ENCODE data around the gene LNX1.

The LNX1 gene

DNA sequence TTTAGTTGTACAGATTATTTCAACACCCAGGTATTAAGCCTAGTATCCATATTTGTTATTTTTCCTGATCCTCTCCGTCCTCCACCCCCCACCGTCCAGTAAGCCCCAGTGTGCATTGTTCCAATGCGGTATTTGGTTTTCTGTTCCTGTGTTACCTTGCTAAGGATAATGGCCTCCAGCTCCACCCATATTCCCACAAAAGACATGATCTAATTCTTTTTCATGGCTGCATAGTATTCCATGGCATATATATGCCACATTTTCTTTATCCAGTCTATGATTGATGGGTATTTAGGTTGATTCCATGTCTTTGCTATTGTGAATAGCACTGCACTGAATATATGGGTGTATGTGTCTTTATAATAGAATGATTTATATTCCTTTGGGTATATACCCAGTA, 22.1 kb upstream of the LNX1 start:
- Histone ChIP-seq H3K9ac (ENCODE audit: low read depth, low read length, poor library complexity, severe bottlenecking) (no peak overlapping the region), H3F3A (ENCODE audit: low read depth) (no peaks in the 10 kb centered on the region), H3K9me2 (replicated peaks; ENCODE audit: low read depth, low read length) (no peaks in the 10 kb centered on the region), H3K9me3 (ENCODE audit: insufficient read depth, low read depth, low read length) (no peaks in the 10 kb centered on the region), H3K4me1 (ENCODE audit: insufficient read depth, low read length, poor library complexity, severe bottlenecking) (no peaks in the 10 kb centered on the region), H3K79me2 (ENCODE audit: insufficient read depth, low read length) (no peaks in the 10 kb centered on the region), H4K20me1 (ENCODE audit: insufficient read depth, low read length, poor library complexity, severe bottlenecking) (no peaks in the 10 kb centered on the region), H2AFZ (ENCODE audit: low read length) (no peak overlapping the region), H3K36me3 (ENCODE audit: insufficient read depth, low read length) (no peaks in the 10 kb centered on the region), H3K27me3 (ENCODE audit: insufficient read depth, low read length, poor library complexity, severe bottlenecking) (no peaks in the 10 kb centered on the region), H3K4me3 (ENCODE audit: low read length, poor library complexity, severe bottlenecking) (no peak overlapping the region), H3K4me2 (ENCODE audit: low read depth, low read length, poor library complexity, severe bottlenecking) (no peak overlapping the region)
- TF ChIP-seq CTCF (conservative IDR thresholded peaks at IDR 0.05; ENCODE audit: low read length), result no peak
- TF ChIP-seq EZH2phosphoT487 (IDR thresholded peaks at IDR 0.05; ENCODE audit: borderline replicate concordance), result no peak

DNA sequence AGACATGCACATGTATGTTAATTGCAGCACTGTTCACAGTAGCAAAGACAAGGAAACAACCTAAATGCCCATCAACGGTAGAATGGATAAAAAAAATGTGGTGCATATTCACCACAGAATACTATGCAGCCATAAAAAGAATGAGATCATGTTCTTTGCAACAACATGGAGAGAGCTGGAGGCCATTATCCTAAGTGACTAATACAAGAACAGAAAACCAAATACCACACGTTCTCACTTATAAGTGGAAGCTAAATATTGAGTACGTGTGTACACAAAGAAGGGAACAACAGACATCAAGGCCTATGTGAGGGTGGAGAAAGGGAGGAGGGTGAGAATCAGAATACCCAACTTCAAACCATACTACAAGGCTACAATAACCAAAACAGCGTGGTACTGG, 17.4 kb upstream of the LNX1 start:
- H3K4me2 ChIP-seq (ENCODE audit: low read depth, low read length, poor library complexity, severe bottlenecking), result no peak overlapping the region
- H3K9me3 ChIP-seq (ENCODE audit: insufficient read depth, low read depth, low read length), result no peaks in the 10 kb centered on the region
- no peaks in the 10 kb centered on the region for H3K27me3 ChIP-seq (ENCODE audit: insufficient read depth, low read length, poor library complexity, severe bottlenecking)
- TF ChIP-seq CTCF (conservative IDR thresholded peaks at IDR 0.05; ENCODE audit: low read length), result no peak
- no peak for TF ChIP-seq EZH2phosphoT487 (IDR thresholded peaks at IDR 0.05; ENCODE audit: borderline replicate concordance)
- H3K9ac ChIP-seq (ENCODE audit: low read depth, low read length, poor library complexity, severe bottlenecking), result no peak overlapping the region
- H3K36me3 ChIP-seq (ENCODE audit: insufficient read depth, low read length), result no peaks in the 10 kb centered on the region
- H2AFZ ChIP-seq (ENCODE audit: low read length), result no peak overlapping the region
- H3K4me3 ChIP-seq (ENCODE audit: low read length, poor library complexity, severe bottlenecking), result no peak overlapping the region
- H3K9me2 ChIP-seq (replicated peaks; ENCODE audit: low read depth, low read length), result no peaks in the 10 kb centered on the region
- H3F3A ChIP-seq (ENCODE audit: low read depth), result no peaks in the 10 kb centered on the region
- H4K20me1 ChIP-seq (ENCODE audit: insufficient read depth, low read length, poor library complexity, severe bottlenecking), result no peaks in the 10 kb centered on the region
- H3K4me1 ChIP-seq (ENCODE audit: insufficient read depth, low read length, poor library complexity, severe bottlenecking), result no peaks in the 10 kb centered on the region
- H3K79me2 ChIP-seq (ENCODE audit: insufficient read depth, low read length), result no peaks in the 10 kb centered on the region

DNA sequence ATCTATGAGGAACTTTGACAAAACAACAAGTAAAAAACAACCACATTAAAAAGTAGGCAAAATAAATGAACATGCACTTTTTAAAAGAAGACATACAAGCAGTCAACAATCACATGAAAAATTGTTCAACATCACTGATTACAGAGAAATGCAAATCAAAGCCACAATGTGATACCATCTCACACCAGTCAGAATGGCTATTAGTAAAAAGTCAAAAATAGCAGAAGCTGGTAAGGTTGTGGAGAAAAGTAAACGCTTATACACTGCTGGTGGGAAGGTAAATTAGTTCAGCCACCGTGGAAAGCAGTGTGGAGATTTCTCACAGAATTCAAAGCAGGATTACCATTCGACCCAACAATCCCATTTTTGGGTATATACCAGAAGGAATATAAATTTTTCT, 17.0 kb upstream of the LNX1 start:
- no peak for TF ChIP-seq EZH2phosphoT487 (IDR thresholded peaks at IDR 0.05; ENCODE audit: borderline replicate concordance)
- TF ChIP-seq CTCF (conservative IDR thresholded peaks at IDR 0.05; ENCODE audit: low read length), result no peak
- Histone ChIP-seq H3K9me3 (ENCODE audit: insufficient read depth, low read depth, low read length) (no peaks in the 10 kb centered on the region), H3K4me2 (ENCODE audit: low read depth, low read length, poor library complexity, severe bottlenecking) (no peak overlapping the region), H3F3A (ENCODE audit: low read depth) (no peaks in the 10 kb centered on the region), H3K79me2 (ENCODE audit: insufficient read depth, low read length) (no peaks in the 10 kb centered on the region), H3K27me3 (ENCODE audit: insufficient read depth, low read length, poor library complexity, severe bottlenecking) (no peaks in the 10 kb centered on the region), H3K36me3 (ENCODE audit: insufficient read depth, low read length) (no peaks in the 10 kb centered on the region), H2AFZ (ENCODE audit: low read length) (no peak overlapping the region), H3K4me3 (ENCODE audit: low read length, poor library complexity, severe bottlenecking) (no peak overlapping the region), H4K20me1 (ENCODE audit: insufficient read depth, low read length, poor library complexity, severe bottlenecking) (no peaks in the 10 kb centered on the region), H3K9me2 (replicated peaks; ENCODE audit: low read depth, low read length) (no peaks in the 10 kb centered on the region), H3K4me1 (ENCODE audit: insufficient read depth, low read length, poor library complexity, severe bottlenecking) (no peaks in the 10 kb centered on the region), H3K9ac (ENCODE audit: low read depth, low read length, poor library complexity, severe bottlenecking) (no peak overlapping the region)

Measured in Loucy (cell line).